K562 (cell line): ENCODE results near the gene SCYL3. TPM values are rescaled to one million over a fixed set of nuclear protein-coding genes. Genes with fewer than 3 reads are reported as not detected.

Experiments
- ATAC-seq: fragments of 200-7000 bp; cut with Tn5 transposase; 3 replicates; pipeline ENCODE4 v1.9.1; 2020; ENCODE audit warnings: moderate library complexity
- BruUV-seq: library from RNA; stranded (reverse); fragments of 400-500 nt; replicated peaks from 2 replicates; lab custom pipeline; 2021; lab: Mats Ljungman, UMichigan
- CTCF ChIA-PET: fragments of 300-600 bp; formaldehyde crosslinking; extraction: SDS; loops from one replicate; lab custom pipeline; 2021; ENCODE audit warnings: low intra/inter-chr PET ratio; lab: Yijun Ruan, JAX
- POLR2A ChIA-PET: fragments of 300-600, 350-650 bp; sonication (Branson Sonifier 250); formaldehyde crosslinking; extraction: SDS; loops from one replicate; lab custom pipeline; 2021; ENCODE audit warnings: antibody characterized with exemption, inconsistent platforms; lab: Yijun Ruan, JAX
- DNase-seq, 4 experiments: peaks; one replicate each; pipeline versions ENCODE4 v3.0.0 to v3.0.0-alpha.2; 2011 to 2018; ENCODE audit warnings: low spot score in 3 of 4, mixed read lengths in 3 of 4; ENCODE audit errors: extremely low read depth in 1 of 4
- FAIRE-seq: peaks from 2 replicates; lab custom pipeline; 2011; peaks lifted over from hg19 to GRCh38; lab: Jason Lieb, UNC
- H2AFZ ChIP-seq: 2 replicates; pipeline ENCODE4 v1.6.0; 2011; ENCODE audit warnings: low read depth, low read length, control low read depth, inconsistent platforms
- H3K27ac ChIP-seq: fragments of 200-600 bp; 3 replicates; pipeline ENCODE4 v1.8.0; 2011; ENCODE audit warnings: low read depth, mild to moderate bottlenecking, control low read depth, inconsistent platforms, low read length, moderate library complexity, mixed read lengths; ENCODE audit errors: extremely low read depth
- H3K27me3 ChIP-seq, 2 experiments: fragments of 300-600 bp in 1 of 2; 2 replicates in 1 of 2; 3 replicates in 1 of 2; pipeline versions ENCODE4 v1.6.0 to v1.8.0; 2011; ENCODE audit warnings: inconsistent platforms in 2 of 2, low read length in 2 of 2, mild to moderate bottlenecking in 1 of 2, mixed read lengths in 1 of 2, moderate library complexity in 1 of 2; ENCODE audit not compliant: control insufficient read depth in 2 of 2, insufficient read depth in 2 of 2
- H3K36me3 ChIP-seq: fragments of 300-600 bp; 3 replicates; pipeline ENCODE4 v1.8.0; 2011; ENCODE audit warnings: mild to moderate bottlenecking, low read length, inconsistent platforms; ENCODE audit not compliant: control insufficient read depth, insufficient read depth
- H3K4me1 ChIP-seq, 2 experiments: fragments of 200-600 bp in 1 of 2; replicated peaks in 1 of 2; 2 replicates in 1 of 2; 3 replicates in 1 of 2; pipeline versions ENCODE4 v1.5.1 to v1.8.0; 2011; ENCODE audit warnings: inconsistent platforms in 2 of 2, low read length in 2 of 2, mild to moderate bottlenecking in 1 of 2, mixed read lengths in 1 of 2, moderate library complexity in 1 of 2; ENCODE audit not compliant: control insufficient read depth in 2 of 2, insufficient read depth in 2 of 2
- H3K4me2 ChIP-seq: 2 replicates; pipeline ENCODE4 v1.6.1; 2011; ENCODE audit warnings: low read length, control low read depth, inconsistent platforms, mixed read lengths; ENCODE audit not compliant: insufficient read depth
- H3K4me3 ChIP-seq: fragments of 200-600 bp; sonication (generic), shearing (Covaris generic); 2 replicates; pipeline ENCODE4 v1.5.1; 2016; ENCODE audit warnings: control low read depth, inconsistent platforms
- H3K79me2 ChIP-seq: fragments of 200-600 bp; 3 replicates; pipeline ENCODE4 v1.8.0; 2011; ENCODE audit warnings: low read length, inconsistent platforms; ENCODE audit not compliant: control insufficient read depth, insufficient read depth
- H3K9ac ChIP-seq, 2 experiments: 2 replicates each; pipeline versions ENCODE4 v1.6.0 to v1.6.1; 2011; ENCODE audit warnings: low read depth in 2 of 2, low read length in 2 of 2, control low read depth in 1 of 2, inconsistent platforms in 1 of 2, mild to moderate bottlenecking in 1 of 2, mixed read lengths in 1 of 2; ENCODE audit not compliant: insufficient read depth in 1 of 2
- H3K9me1 ChIP-seq: one replicate; pipeline ENCODE4 v1.6.0; 2011; ENCODE audit warnings: inconsistent platforms, mild to moderate bottlenecking, low read length, moderate library complexity; ENCODE audit not compliant: control insufficient read depth, insufficient read depth
- H3K9me3 ChIP-seq: replicated peaks from 2 replicates; pipeline ENCODE4 v1.5.1; 2011; ENCODE audit warnings: low read depth, low read length, inconsistent platforms; ENCODE audit not compliant: control insufficient read depth, insufficient read depth
- H4K20me1 ChIP-seq: replicated peaks from 2 replicates; pipeline ENCODE4 v1.6.1; 2011; ENCODE audit warnings: low read length, inconsistent platforms, mixed read lengths; ENCODE audit not compliant: control insufficient read depth, insufficient read depth
- HLTF ChIP-seq: fragments of 450-650 bp; IDR thresholded peaks from 2 replicates; pipeline ENCODE4 v1.6.1; 2016
- PRMT5 ChIP-seq: sonication (generic); formaldehyde crosslinking; IDR thresholded peaks from 2 replicates; pipeline ENCODE4 v1.5.0; 2020; ENCODE audit warnings: missing genetic modification reagents
- SNRNP70 ChIP-seq: fragments of 200-400 bp; formaldehyde crosslinking; optimal IDR thresholded peaks from 2 replicates; pipeline ENCODE3; 2017; ENCODE audit warnings: low read depth, low read length
- USF2 ChIP-seq: sonication (generic); formaldehyde crosslinking; IDR thresholded peaks from 2 replicates; pipeline ENCODE4 v1.5.0; 2020; ENCODE audit warnings: missing genetic modification reagents
- WGBS: fragments of 100-300 bp; shearing (Covaris generic); methylation state at CpG from one replicate; pipeline ENCODE4 v1.1.6; 2016; ENCODE audit warnings: low coverage, mixed read lengths; ENCODE audit not compliant: insufficient coverage; ENCODE audit errors: missing lambda C conversion rate; 5-methylcytosine and 5-hydroxymethylcytosine counted together
- in situ Hi-C: fragments of 300-500 bp; cut with MboI; formaldehyde crosslinking; loops from 4 replicates; pipeline ENCODE4 v1.15.0; 2018; ENCODE audit warnings: inconsistent platforms, mixed read lengths
- intact Hi-C: fragments of 100-400 bp; cut with micrococcal nuclease; formaldehyde crosslinking; loops from 2 replicates; pipeline ENCODE4 v1.14.2; 2022
- polyA plus RNA-seq, 8 experiments: library from polyadenylated mRNA; depleted of rRNA in 4 of 8; stranded (reverse) in 5 of 8; unstranded in 3 of 8; fragments of >200 nt; fragmentation: Nextera tagmentation in 2 of 8; fragmentation: Illumina TruSeq in 1 of 8; extraction: Ambion mirVana in 2 of 8; extraction: Trizol in 1 of 8; gene quantifications; 2 replicates each; pipeline versions ENCODE4 v1.2.1 to v1.2.3, GENCODE V29; 2011 to 2014; ENCODE audit warnings: inconsistent platforms in 1 of 8, missing spikeins in 1 of 8
- total RNA-seq, 7 experiments: library from RNA; depleted of rRNA in 6 of 7; stranded (reverse); fragments of >200 nt in 6 of 7; fragmentation: Illumina TruSeq in 2 of 7; extraction: Trizol in 2 of 7; gene quantifications; 2 replicates each; pipeline versions ENCODE4 v1.2.1 to v1.2.3, GENCODE V29; 2011 to 2021; ENCODE audit warnings: low replicate concordance in 1 of 7
- TF ChIP-seq, protein P1 (sequence below): fragments of 450-650 bp; formaldehyde crosslinking; IDR thresholded peaks from 2 replicates; pipeline ENCODE4 v1.4.0; 2020; ENCODE audit warnings: mild to moderate bottlenecking, mixed read lengths

The SCYL3 gene
- total and polyA plus RNA-seq, 9 of the 15 experiments (the other 6 are each of a cell fraction or from before 2014, with no cell fraction given): 3.6 to 11.4 (median 7.1) TPM

- ChIA-PET CTCF (no interaction called here), POLR2A (interaction anchor here (0.7 to 3.6 kb wide), 2 partner anchors 16 to 96 kb away, joined by 3 to 12 read pairs; partner anchors contain the start of gene SCYL3)
- TF ChIP-seq HLTF (no peak), PRMT5 (no peak), USF2 (CRISPR knock-in tag) (peak; percentile 24; the same call in 1 of the 2 replicates), SNRNP70 (no peak)
- TF ChIP-seq, protein P1, sequence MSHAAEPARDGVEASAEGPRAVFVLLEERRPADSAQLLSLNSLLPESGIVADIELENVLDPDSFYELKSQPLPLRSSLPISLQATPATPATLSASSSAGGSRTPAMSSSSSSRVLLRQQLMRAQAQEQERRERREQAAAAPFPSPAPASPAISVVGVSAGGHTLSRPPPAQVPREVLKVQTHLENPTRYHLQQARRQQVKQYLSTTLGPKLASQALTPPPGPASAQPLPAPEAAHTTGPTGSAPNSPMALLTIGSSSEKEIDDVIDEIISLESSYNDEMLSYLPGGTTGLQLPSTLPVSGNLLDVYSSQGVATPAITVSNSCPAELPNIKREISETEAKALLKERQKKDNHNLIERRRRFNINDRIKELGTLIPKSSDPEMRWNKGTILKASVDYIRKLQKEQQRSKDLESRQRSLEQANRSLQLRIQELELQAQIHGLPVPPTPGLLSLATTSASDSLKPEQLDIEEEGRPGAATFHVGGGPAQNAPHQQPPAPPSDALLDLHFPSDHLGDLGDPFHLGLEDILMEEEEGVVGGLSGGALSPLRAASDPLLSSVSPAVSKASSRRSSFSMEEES: 0 out of 2 replicates have a peak, but pooled peaks have one; percentile 4
- Histone ChIP-seq H3K36me3 (no peaks in the 10 kb centered on the region), H4K20me1 (no peaks in the 10 kb centered on the region), H2AFZ (peak overlapping the region; percentile 4; the same call in 1 of the 2 replicates), H3K4me1 (peaks cover 0 to 3% of the 10 kb centered on the region in 2 experiments; a peak in 1 of 5 replicates), H3K27me3 (peaks cover 0 to 6% of the 10 kb centered on the region in 2 experiments; a peak in 3 of 5 replicates), H3K79me2 (no peaks in the 10 kb centered on the region), H3K9ac (no peak overlapping the region), H3K9me1 (no peaks in the 10 kb centered on the region), H3K4me2 (no peak overlapping the region), H3K4me3 (no peak overlapping the region), H3K9me3 (no peaks in the 10 kb centered on the region), H3K27ac (no peak overlapping the region)
- no TSS peak for BruUV-seq
- WGBS: 7% methylated on average over 16 of the region's 16 CpGs
- ATAC-seq (no peak), FAIRE-seq (no peak), DNase-seq (no peak)
- intact Hi-C loops (no loop called here), in situ Hi-C loops (no loop called here)
These were observed 15.8 kb upstream of the SCYL3 start for GRCh38 chr1:169909499-169909898.
